HG03442 (cell line): ENCODE measurements around the gene CKS2.
A peak's percentile ranks its signal among the peaks of the same experiment; 100 is the strongest.
"Not testable (repeated sequence)": the region's sequence is repeated elsewhere in the genome, so short reads cannot be mapped to it uniquely, and the experiment has no call there.

Experiments used
- ATAC-seq: cut with Tn5 transposase; IDR thresholded peaks from one replicate; pipeline ENCODE4 v1.9.1; 2021; ENCODE audit warnings: mild to moderate bottlenecking, moderate library complexity; ENCODE audit not compliant: unreplicated experiment

The CKS2 gene

DNA sequence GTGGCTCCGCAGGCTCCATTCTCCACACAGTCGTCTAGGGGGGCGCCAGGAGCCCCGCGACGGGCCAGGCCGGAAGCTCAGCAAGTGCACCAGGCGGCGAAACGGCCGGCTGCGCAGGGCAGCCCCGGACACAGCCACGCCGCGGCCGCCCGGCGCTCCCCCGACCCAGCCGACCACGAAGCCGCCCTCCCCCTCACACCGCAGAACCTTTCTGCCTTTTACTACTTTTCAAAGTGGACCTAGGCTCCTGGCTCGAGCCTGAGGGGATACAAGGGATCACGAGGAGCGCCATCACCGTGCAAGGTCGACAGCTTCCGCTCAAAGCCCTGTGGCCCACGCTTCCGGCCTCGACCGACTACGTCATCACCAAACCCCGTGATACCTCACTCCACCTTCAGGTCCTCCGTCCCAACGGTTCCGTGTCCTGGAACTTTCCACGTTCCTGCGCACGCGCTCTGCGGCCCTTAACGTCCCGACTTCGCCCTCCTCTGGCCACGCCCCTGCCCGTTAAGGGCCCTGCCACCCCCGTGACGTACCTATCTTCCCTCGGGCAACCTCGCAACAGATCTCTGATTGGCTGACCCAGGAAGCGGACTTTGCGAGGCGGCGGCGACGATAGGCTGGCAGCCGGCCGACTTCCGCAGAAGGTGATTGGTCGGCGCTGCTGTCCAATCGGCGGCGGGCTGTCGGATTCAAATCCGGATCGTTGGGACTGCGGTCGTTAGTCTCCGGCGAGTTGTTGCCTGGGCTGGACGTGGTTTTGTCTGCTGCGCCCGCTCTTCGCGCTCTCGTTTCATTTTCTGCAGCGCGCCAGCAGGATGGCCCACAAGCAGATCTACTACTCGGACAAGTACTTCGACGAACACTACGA, at the start of gene CKS2:
TSS of gene CKS2 (plus strand) at position 721 of the 871 bp plus-strand sequence. CDS start at position 819, 98 bp downstream.
- peak; percentile 87 for ATAC-seq

DNA sequence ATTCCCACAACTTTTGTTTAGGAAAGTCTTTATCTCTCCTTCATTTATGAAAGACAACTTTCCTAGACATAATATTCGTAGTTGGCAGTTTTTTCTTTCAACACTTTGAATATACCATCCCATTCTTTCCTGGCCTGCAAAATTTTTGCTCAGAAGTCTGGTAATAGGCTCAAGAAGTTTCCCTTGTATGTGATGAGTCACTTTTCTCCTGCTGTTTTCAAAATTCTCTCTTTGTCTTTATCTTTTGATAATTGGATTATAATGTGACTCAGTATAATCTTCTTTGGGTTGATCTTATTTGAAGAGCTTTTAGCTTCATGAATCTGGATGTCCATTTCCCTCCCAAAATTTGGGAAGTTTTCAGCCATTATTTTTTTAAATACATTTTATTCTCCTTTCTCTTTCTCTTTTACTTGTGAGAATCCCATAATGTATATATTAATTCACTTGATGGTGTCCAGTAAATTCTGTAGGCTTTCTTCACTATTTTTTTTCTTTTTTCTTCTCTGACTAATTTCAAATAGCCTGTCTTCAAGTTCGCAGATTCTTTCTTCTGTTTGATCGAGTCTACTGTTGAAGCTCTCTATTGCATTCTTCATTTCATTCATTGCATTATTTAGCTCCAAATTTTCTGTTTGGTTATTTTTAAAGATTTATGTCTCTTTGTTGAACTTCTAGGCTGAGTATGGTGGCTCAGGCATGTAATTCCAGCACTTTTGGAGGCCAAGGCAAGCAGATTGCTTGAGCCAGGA, 37.3 kb upstream of the CKS2 start:
- no peak for ATAC-seq

DNA sequence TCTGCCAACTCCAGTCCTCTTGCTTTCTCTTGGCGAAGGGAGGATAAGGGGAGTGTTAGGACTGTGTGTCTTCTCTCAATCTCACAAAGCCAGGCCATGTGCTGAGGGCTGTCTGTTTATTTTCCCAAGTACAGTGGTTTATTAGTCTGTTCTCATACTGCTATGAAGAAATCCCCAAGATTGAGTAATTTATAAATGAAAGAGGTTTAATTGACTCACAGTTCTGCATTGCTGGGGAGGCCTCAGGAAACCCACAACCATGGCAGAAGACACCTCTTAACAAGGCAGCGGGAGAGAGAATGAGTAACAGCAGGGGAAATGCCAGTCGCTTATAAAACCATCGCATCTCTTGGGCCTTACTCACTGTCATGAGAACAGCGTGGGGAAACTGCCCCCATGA, 36.2 kb upstream of the CKS2 start:
- no peak for ATAC-seq

DNA sequence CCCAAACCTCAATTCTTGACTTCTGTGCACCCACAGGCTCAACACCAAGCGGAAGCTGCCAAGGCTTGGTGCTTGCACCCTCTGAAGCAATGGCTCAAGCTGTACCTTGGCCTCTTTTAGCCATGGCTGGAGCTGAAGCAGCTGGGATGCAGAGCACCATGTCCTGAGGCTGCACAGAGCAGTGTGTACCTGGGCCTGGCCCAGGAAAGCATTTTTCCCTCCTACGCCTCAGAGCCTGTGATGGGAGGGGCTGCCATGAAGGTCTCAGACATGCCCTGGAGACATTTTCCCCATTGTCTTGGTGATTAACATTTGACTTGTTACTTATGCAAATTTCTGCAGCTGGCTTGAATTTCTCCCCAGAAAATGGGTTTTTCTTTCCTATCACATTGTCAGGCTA, 35.0 kb upstream of the CKS2 start:
- ATAC-seq, result not testable (repeated sequence)

DNA sequence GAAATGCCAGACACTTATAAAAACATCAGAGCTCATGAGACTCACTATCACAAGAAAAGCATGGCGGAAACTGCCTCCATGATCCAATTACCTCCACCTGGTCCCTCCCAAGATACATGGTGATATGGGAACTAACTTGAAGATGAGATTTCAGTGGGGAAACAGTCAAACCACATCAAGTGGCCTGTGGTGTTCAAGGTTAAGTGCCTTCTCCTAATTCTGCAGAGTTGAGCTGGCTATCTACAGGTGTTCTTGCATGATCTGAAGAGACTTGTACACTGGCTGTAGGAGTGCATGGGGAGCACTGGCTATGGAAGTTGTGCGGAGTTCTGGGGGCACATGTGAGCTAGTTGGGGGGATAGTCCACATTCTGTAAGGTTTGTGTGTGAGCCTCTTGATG, 34.0 kb upstream of the CKS2 start:
- no peak for ATAC-seq

DNA sequence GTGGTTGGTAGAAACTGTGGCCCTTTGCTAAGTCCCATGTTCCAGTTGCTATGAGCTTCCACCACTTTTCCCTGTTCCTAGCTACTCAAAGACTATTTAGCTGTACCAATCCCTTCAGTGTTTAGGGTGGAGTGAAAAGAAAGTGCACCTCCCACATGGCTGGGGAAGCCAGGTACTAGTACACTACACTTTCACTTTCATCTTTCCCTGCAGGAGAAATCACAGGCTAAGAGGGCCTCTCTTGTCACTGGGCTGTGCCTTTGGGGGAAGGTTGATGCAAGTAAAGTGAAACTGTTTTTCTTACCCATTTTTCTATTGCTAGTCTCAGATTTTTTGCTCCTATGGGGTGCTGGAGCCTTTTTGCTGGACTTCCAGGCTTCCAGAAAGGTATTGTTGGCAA, 33.5 kb upstream of the CKS2 start:
- ATAC-seq, result no peak

DNA sequence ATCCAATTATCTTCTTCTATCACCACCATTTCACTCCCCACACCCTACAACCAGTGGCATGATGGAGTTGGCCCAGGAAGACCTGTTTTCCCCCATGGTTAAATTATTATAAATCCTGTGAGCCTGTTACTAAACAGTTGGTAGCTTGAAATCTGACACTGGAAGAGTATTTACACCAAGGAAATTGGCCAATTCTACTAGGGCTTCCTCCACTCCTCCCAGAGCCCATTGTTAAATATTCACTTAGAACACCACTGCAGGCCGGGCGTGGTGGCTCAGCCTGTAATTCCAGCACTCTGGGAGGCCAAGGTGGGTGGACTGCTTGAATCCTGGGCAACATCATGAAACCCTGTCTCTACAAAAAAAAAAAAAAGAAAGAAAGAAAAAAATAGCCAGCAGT, 32.4 kb upstream of the CKS2 start:
- no peak for ATAC-seq

DNA sequence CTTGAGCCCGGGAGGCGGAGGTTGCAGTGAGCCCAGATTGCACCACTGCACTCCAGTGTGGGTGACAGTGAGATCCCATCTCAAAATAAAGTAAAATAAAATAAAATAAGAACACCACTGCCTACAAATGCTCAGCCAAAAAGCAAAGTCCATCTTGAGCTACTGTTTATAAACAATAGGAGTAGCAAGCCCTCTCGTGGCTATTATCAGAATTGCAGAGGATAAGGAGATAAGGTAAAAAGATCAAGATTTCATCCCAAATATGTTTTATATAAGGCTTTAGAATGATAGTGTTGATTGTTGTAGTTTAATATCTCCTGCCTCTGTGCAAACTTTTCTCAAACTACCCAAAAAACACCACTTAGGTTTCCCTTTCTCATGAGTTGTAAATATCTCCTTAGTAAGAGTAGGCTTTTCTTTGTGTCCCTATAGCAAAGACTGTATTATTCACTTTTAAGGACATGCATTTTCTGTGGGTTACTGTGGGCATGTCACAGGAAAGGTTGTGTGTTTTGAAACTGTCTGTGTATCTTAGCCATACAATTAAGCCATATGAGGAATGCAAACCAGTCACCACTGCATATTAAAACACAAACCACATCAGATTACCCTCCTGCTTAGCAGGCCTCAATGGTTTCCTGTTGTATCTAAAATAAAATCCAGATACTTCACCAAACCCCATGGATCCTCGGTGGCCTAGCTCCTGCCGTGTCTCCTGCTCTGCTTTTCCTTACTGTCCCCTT, 31.8 kb upstream of the CKS2 start:
- ATAC-seq, result no peak

DNA sequence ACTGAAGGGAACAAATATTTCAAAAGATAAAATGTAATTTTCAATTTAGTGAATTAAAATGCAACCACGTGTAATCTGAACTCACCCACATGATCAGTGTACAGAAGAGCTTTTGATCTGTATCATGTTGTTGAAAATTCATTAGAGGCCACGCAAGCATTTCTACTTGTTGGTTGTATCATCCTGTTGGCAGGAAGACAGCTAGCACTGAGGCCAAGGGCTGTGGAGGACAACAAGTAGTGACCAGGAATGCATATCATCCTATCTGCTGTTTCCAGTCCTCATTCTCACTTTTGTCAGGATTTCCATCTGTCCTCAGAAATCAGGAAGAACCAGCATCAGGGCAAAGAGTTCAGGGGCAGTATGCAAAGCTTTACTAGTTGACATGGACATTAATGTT, 29.9 kb upstream of the CKS2 start:
- ATAC-seq, result no peak

DNA sequence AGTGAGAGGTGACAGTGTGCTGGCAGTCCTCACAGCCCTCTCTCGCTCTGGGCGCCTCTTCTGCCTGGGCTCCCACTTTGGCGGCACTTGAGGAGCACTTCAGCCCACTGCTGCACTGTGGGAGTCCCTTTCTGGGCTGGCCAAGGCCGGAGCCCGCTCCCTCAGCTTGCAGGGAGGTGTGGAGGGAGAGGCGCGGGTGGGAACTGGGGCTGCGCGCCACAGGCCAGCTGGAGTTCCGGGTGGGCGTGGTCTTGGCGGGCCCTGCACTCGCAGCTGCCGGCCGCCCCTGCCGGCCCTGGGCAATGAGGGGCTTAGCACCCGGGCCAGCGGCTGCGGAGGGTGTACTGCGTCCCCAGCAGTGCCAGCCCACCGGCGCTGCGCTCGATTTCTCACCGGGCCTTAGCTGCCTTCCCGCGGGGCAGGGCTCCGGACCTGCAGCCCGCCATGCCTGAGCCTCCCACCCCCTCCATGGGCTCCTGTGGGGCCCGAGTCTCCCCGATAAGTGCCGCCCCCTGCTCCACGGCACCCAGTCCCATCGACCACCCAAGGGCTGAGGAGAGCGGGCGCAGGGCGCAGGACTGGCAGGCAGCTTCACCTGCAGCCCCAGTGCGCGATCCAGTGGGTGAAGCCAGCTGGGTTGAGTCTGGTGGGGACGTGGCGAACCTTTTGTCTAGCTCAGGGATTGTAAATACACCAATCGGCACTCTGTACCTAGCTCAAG, 28.6 kb upstream of the CKS2 start:
- ATAC-seq, result not testable (repeated sequence)

DNA sequence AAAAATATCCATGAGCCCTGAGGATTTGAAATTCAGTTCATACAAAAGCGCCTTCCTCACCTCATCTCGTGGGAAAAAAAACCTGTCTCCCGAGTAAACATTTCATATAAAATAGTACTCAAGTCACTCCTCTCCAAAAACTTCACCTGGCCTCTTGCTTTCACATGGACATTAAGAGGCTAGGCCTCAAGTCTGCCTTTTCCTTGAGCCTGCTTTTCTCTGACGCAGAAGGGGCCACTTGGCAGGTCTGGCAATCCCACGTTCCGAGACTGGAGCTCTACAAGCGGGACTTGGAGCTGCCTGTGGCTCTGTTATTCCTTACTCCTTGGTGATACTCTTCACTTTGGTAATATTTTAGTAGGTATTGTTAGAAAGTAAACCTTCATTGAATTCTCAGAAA, 26.9 kb upstream of the CKS2 start:
- no peak for ATAC-seq

DNA sequence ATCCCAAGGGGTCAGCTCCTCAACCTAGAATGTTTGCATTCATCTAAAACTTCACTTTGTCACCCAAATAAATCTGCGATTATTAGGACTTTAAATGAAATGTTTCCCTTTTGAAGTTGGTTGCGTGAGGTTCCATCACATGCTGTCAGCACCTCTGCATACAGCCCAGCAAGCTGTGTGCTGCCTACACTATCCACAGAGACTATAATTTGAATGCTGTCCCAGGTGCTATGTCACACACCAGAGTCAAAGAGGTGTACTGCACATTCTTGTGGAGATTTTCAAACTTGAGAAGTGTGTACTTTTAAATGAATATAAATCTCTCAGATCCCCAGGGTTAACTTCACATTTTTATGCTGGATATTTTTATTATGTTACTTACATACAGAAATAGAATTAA, 19.3 kb upstream of the CKS2 start:
- ATAC-seq, result no peak

DNA sequence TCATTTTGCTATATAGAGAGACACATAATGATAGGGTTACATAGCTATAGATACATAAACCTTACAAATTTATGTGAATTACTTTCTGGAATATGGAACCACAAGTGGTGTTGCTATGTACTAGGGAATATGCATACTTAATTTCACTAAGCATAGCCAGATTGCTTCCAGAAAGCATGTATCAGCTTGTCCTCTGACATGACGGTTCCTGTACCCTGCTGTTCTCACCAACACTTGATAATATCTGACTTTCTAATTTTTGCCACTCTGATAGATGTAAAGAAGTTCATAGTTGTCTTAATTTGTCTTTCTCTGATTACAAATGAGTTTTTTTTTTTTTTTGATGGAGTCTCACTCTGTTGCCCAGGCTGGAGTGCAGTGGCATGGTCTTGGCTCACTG, 18.0 kb upstream of the CKS2 start:
- no peak for ATAC-seq

DNA sequence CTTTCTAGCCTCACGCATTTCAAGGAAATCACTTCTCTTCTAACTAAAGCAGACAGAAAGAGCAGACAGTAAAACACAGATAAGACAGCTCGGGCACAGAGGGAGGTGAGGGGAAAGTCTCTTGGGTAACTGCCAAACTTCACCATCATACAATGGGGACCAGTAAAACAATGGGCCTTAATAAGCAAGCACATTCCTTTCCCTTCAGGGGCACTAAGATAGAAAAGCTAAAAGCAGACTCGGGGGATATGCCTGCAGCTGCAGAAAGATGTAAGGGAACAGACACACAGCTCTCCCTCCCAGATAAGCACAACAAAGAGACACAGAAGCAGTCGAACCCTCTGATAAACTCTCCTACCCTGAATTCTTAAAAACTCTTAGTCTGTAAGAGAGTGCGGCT, 15.6 kb upstream of the CKS2 start:
- ATAC-seq, result no peak

DNA sequence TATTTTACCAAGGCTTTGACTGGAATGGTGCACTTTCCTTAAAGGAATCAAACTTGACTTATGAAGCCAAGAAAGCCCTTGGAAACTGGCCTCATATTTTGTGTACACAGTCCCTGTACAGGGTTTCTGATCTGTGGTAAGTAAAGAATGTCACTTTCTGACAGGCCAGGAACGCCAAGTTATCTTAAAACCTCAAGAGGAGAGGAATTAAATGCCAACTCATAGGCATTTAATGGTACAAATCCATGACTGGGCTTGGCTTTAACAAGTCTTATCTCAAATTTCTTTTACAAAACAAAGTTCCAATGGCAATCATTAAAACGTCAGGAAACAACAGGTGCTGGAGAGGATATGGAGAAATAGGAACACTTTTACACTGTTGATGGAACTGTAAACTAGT, 9.0 kb upstream of the CKS2 start:
- not testable (repeated sequence) for ATAC-seq

DNA sequence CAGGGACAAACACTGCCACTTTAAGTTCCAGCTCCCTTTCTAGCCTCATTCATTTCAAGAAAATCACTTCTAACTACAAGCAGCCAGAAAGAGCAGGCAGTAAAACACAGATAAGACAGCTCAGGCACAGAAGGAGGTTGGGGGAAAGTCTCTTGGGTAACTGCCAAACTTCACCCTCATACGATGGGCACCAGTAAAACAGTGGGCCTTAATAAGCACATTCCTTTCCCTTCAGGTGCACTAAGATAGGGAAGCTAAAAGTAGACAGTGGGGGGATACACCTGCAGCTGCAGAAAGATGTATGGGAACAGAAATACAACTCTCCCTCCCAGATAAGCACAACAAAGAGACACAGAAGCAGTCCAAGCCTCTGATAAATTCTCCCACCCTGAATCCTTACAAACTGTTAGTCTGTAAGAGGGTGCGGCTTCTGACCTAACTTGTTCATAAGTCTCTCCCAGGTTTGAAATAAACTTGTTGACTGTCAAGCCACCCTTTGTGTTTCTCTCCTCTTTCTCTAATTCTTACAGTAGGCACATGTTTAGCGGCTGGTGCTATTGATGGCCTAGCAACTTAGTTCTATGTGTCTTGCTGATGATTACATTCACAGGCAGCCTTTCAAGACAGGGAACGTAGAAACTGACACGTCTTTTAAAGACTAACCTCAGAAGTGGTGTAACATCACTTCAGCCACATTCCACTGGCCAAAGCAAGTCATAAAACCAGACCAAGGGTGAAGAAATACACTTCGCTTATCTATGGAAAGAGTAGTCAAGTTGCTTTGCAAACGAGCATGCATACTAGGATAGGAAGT, 6.8 kb upstream of the CKS2 start:
- ATAC-seq, result peak; percentile 8

DNA sequence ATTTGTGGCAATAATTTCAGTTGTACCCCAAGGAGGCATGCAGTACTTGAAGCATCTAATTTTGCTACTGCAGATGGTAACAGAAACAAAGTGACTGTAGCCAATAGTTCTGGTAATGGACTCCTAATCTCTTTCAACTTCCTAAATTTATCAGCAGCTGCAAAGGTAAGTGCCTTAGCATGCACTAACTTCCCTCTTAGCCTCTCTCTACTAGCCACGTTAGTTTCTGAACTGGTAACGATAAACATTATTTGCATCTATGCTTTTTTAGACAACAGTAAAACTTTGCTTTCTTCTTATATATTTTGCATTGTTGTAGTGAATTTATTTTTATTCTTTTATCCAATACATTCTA, 6.2 kb upstream of the CKS2 start:
- peak; percentile 55 for ATAC-seq

DNA sequence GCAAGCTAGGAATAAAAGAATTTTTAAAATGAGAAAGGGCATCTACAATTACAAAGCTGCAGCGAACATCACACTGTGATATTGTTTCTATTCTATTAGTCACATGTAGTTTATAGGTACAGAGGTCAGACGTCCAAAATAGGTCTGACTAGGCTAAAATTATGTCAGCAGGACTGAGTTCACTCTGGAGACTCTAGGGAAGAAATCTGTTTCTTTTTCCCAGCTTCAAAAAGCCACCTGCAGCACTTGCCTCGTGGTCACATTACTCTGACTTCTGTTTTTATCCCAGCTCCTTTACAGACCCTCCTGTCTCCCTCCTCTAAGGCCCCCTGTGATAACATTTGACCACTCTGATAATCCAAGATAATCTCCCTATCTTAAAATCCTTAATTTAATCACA, 5.1 kb upstream of the CKS2 start:
- no peak for ATAC-seq

DNA sequence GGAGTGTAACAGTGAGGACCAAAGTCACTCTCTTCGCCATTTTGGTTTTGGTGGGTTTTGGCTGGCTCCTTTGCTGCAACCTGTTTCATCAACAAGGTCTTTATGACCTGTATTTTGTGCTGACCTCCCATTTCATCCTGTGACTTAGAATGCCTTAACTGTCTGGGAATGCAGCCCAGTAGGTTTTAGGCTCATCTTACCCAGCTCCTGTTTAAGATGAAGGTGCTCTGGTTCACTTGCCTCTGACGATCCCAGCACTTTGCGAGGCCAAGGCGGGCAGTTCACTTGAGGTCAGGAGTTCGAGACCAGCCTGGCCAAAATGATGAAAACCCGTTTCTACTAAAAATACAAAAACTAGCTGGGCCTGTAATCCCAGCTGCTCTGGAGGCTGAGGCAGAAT, 1.8 kb upstream of the CKS2 start:
- no peak for ATAC-seq
